GM21528 (cell line): ENCODE measurements around the gene UTP18.
"Not testable (repeated sequence)": the region's sequence is repeated elsewhere in the genome, so short reads cannot be mapped to it uniquely, and the experiment has no call there.

Experiments
- ATAC-seq: cut with Tn5 transposase; IDR thresholded peaks from one replicate; pipeline ENCODE4 v1.9.1; 2021; ENCODE audit warnings: mild to moderate bottlenecking, moderate library complexity; ENCODE audit not compliant: unreplicated experiment, low FRiP score

Gene UTP18

DNA sequence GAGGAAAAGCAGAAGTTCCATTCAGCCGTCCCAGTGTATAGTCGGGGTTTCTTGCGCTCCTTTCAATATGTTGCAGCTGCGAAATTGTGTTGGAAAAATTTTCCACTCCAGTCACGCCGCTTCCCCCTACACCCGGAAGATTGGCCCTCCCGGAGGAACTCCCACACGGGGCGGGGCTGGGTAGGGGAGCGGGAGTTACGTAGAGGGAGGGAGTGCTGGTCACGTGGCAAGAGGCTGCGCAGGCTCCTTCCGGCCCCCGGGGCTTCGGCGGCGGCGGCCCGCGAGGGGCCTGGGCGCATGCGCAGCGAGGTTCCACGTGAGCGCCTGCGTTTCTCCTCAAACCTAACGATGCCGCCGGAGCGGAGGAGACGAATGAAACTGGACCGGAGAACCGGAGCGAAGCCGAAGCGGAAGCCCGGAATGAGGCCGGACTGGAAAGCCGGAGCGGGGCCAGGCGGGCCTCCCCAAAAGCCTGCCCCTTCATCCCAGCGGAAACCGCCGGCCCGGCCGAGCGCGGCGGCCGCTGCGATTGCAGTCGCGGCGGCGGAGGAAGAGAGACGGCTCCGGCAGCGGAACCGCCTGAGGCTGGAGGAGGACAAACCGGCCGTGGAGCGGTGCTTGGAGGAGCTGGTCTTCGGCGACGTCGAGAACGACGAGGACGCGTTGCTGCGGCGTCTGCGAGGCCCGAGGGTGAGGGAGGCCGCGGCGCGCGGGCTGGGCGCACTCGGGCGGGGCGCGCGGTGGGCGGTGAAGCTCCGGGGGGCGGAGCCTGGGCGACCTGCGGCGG is at the start of gene UTP18:
Gene UTP18, plus strand, starts transcription at position 310 of the 787 bp plus-strand sequence. Its CDS starts 39 bp downstream, at position 349.
- ATAC-seq = peak; percentile 81

DNA sequence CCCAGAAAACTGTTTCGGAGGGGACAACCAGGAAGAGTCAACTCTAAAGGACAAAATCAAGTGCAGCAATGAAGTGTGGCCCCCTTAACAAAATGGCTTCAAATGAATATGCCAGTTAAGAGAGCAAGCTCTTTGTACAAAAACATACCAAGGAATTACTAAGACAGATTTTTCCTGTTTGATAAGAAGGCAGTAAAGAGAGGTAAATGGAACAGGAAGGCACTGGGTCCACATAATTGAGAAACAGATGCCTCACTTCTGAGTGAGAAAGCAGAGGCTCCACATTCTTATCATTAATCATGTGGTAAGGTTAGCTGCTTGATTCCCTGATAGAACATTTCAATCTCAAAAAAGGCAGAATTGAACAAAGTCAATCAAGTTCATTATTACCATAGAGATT is 45.4 kb upstream of the UTP18 start:
- no peak for ATAC-seq

DNA sequence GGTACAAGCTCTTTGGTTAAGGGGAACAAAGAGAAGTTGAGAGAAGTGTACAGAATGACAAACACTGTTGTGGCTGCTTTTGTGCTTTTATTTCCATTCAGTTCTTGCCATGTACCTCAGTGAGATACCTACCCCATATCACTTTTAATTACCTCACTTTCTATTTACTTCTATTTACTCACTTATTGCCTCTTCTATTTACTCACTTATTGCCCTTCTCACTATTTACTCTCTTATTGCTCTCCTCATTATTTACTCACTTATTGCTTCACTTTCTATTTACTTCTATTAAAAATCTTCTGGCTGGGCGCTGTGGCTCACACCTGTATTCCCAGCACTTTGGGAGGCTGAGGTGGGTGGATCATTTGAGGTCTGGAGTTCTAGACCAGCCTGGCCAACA is 42.4 kb upstream of the UTP18 start:
- ATAC-seq = no peak

DNA sequence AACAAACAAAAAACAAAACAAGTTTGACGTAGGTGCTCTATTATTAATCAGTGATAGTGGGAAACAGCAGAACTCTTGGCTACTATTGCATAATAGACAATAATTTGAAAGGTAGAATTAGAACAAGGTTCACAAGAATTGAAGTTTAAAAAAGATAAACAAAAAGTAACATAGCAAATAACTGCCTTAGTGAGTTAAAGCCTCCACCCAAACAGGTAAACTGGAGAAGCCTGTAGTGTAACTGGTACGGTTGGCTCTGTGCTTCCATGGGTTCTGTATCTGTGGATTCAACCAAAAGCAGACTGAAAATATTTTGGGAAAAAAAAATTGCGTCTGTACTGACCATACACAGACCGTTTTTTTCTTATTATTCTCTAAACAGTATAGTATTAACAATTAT is 39.0 kb upstream of the UTP18 start:
- ATAC-seq = no peak

DNA sequence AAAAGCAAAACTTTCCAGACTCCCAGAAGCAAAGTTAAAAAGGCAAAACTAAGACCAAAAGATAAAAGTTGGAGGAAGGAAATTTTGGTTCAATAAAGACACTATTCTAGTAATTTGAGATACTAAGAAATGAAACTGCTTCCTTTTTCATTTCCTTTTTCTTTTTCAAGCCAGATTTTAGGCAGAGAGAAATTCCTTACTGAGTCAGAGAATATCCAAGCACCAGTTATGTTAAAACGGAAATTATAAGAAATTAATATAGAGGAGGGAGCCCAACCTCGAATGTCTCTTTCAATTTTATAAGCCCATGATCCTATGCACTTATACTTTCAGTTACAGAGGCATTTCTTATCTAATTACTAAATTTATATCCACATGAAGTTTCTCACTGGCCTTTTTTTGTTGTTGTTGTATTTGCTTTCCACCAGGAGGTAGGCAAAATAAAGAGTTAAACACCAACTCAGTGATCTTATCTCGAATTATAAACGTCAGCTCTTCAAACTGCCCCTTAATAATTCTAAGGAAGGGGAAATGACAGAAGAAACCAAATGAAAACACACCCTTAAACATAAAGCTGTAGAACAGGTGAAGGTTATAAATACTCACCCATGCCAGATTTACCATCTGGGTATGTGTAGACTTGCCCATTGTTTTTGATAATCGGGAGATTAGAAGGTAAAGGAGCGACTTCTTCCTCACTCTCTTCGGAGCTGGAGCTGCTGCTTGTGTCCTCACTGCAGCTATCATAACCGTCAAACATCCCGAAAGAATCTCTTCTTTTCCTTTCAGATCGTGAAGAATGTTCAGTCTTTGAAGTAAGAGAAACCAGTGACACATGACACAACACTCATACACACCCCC is 35.7 kb upstream of the UTP18 start:
- ATAC-seq = no peak

DNA sequence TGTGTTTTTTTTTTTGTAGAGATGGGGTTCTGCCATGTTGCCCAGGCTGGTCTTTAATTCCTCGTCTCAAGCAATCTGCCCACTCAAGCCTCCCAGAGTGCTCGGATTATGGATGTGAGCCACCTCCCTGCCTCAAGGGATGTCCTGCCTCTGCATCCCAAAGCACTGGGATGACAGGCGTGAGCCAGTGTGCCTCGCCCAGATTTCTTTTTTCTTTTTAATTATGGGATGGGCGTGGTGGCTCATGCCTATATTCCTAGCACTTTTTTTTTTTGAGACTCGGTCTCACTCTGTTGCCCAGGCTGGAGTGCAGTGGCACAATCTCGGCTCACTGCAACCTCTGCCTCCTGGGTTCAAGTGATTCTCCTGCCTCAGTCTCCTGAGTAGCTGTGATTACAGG is 34.8 kb upstream of the UTP18 start:
- ATAC-seq = not testable (repeated sequence)

DNA sequence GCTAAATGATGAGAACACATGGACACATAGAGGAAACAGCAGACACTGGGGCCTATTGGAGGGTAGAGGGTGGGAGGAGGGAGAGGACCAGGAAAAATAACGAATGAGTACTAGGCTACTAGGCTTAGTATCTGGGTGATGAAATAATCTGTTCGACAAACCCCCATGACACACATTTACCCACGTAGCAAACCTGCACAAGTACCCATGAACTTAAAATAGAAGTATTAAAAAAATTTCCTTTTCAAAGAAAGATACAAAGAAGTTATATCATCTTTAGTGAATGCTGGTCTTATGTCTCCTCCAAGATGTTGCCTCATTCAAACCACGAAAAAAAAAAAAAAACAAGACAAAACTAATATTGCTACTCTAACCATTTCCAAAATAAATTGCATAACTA is 32.2 kb upstream of the UTP18 start:
- no peak for ATAC-seq

DNA sequence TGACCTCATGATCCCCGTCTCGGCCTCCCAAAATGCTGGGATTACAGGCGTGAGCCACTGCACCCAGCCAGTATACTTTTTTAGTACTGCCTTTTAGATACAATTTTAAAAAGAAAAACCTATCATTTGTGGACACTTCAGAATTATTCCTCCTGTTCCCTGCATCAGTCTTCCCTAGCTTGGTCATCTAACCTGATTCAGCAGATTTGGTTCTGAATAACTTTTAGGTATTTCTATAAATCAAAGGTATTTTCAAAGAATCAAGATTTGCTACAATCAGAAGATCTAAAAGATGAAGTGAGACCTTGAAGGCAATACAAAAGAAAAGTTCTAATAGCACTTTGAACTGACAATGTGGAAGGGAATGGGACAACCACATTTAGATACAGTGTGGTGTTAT is 30.5 kb upstream of the UTP18 start:
- ATAC-seq = no peak

DNA sequence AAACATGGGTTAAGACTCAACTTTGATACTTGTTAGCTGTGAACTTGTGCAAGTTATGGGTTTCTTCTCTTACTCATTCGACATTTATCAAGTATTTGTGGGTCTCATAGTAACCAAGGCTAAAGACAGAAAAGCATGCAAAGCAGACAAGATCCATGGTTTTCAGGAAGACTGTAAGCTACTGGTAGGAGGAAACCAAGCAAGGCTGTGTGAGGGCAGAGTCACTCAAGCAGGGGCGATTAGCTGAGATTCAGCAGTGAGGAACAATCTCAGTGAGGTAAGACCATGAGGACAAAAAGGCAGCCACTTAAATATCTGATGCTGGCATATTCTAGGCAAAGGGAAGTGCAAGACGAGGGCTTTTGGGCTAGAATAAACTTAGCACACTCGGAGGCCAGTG is 30.0 kb upstream of the UTP18 start:
- no peak for ATAC-seq

DNA sequence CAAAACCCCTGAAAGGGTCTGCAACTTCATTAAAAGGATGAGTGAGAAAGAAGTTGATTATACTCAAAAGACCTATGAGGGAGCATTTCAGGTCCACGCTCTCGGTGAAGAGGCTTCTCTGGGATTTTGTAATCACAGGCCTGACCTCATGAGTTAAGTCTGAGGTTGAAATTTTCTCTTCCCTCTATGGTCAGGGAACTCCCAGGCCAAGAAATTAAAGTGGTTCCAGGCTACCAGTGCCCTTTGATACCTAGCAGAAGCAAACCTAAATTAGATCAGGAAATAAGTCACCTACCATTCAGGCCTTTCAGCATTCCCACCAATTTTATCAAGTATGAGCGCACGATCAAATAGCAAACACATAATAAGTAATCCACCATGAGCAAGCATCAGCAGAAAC is 28.3 kb upstream of the UTP18 start:
- no peak for ATAC-seq

DNA sequence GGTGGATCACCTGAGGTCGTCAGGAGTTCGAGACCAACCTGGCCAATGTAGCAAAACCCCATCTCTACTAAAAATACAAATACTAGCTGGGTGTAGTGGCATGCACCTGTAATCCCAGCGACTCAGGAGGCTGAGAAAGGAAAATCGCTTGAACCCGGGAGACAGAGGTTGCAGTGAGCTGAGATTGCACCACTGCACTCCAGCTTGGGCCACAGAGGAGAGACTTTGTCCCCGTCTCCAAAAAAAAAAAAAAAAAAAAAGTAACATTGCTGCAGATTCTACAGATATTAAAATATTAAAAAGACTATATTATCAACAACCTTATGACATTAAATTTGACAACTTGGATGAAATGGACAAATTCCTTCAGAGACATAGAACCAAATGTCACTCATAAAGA is 26.2 kb upstream of the UTP18 start:
- no peak for ATAC-seq

DNA sequence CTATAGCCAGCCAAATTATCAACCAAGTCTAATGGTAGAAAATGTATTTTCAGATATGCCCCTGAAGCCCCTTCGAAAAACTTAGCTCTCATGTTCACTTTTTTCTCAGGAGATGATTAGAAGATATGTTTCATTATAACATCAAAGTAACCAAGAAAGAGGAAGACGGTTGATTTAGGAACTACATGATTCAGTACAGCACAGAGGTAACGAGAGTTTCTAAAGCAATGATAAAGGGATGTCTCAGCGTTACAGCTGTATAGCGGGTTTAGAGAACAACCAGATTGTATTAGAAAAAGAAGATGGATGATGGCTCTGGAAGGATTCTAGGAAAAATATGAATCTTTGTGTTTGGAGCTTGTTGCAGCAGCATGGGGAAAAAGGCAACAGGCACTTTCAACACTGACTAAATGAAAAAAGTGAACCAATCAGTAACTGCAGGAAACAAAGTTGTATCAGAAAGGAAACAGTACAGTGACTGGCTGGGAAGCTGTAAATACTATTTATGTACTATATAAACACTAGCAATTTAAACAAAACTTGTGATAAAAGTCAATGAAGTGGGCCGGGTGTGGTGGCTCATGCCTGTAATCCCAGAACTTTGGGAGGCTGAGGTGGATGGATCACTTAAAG is 22.0 kb upstream of the UTP18 start:
- peak; percentile 85 for ATAC-seq

DNA sequence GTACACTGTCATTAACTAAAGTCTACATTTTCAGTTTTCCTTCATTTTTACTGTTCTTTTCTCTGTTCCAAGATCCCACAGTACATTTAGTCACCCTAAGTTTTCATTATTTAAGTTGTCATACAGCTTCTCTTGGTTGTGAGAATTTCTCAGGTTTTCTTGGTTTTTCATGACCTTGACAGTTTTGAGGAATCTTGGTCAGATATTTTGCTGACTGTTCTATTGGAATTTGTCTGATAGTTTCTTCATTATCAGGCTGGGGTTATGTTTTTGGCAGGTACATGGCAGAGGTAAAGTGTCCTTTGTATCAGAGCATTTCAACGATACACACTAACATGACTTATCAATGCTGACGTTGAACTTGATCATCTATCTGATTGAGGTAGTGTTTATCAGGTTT is 20.1 kb upstream of the UTP18 start:
- no peak for ATAC-seq

DNA sequence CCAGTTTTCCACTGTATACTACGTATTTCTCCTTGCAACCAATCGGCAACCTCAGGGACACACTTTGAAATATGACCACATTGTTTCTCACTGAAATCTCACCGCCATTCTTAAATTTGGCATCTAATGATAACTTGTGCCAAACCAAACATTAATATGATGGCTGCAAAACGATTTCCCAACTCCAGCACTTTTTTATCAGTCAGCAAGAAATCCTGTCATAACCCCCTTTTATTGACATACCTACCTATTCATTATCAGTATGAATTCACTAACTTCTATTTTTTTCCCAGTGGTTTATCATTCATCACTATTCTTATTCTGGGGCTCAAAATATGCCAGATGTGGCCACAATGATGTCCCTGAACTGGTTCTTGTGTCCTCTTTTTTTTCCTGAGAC is 16.3 kb upstream of the UTP18 start:
- no peak for ATAC-seq

DNA sequence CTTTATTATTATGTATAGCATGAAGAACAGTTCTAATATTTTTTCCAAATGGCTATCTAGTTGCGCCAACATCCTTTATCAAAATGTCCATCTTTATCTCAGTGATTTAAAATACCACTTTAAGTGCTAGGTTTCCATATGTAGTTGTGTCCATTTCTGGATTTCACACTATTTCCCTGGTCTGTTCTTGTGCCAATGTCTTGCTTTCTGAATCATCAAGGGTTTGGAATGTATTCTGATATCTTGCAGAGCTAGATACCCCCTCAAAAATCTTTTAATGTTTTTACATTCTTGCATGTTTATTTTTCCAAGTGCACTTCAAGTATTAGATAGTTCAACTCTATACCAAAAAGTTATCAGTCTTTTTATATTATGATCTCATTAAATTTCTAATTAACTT is 14.8 kb upstream of the UTP18 start:
- no peak for ATAC-seq

DNA sequence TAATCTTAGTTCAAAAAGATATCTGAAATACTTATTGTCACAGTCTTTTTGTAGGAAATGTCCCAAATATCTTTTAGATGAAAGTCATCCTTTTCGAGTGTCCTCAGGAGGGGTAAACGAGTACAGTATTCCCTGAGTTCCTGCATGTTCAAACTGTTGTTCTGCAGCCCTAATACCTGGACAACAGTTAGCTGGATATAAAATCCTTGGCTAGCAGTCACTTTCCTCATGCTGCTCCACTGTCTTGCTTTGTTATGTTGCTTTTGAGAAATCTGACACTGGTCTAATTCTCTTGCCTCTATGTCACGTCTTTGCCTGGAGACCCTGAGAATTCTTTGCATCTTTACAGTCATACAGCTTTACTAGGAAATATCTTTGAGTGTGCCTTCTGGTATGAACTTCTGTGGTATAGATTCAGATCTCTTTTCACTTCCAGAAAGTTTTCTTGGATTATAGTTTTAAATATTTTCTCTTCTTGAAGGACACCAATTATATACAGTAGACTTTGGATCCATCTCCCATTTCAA is 10.0 kb upstream of the UTP18 start:
- ATAC-seq = no peak

DNA sequence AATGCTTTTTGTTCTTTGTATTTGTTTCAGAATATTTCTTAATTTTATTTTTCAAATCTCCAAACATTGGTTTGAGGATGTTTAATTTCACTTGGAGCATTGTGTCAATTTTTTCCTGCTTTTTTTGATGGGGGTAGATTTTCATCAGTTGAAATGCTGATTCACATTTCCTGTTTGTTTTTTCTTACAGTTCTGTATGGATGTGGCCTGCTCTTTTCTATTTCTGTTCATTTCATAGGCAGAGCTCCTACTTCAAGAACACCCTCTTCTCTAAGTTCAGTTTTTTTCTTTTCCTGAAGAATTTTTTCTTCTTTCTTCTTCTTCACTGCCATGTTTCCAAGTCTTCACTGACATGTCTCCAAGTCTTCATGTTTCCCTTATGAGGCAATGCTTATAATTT is 9.3 kb upstream of the UTP18 start:
- ATAC-seq = no peak

DNA sequence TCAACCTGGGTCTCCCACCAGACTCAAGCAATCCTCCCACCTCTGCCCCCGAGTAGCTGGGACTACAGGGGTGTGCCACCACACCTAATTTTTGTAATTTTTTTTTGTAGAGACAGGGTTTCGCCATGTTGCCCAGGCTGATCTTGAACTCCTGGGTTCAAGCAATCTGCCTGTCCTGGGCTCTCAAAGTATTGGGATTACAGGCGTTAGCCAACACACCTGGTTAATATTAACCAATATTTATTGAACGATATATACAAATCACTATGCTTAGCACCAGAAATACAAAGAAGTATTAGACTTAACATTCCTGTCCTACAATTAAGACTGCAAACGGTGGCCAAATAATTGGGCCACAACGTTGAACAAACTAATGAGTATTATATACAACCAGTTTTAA is 4.7 kb upstream of the UTP18 start:
- no peak for ATAC-seq

DNA sequence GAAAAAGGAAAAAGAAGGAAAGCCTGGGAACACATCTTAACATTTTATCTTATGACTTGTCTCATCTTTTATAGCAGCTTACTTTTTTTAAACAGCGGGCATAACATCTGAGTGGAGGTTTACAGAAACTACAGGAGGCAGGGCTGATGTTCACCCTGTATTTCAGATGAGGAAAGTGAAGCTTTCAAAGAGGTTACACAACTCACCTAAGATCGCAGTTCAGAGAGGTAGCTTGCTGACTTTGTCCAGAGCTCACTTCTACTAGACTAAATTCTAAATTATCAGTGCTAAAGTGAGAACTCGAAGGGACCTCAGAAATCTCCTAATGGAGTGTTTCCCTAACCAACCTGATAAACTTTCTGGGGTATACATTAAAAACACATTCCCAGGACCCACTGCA is 4.2 kb upstream of the UTP18 start:
- ATAC-seq = no peak

DNA sequence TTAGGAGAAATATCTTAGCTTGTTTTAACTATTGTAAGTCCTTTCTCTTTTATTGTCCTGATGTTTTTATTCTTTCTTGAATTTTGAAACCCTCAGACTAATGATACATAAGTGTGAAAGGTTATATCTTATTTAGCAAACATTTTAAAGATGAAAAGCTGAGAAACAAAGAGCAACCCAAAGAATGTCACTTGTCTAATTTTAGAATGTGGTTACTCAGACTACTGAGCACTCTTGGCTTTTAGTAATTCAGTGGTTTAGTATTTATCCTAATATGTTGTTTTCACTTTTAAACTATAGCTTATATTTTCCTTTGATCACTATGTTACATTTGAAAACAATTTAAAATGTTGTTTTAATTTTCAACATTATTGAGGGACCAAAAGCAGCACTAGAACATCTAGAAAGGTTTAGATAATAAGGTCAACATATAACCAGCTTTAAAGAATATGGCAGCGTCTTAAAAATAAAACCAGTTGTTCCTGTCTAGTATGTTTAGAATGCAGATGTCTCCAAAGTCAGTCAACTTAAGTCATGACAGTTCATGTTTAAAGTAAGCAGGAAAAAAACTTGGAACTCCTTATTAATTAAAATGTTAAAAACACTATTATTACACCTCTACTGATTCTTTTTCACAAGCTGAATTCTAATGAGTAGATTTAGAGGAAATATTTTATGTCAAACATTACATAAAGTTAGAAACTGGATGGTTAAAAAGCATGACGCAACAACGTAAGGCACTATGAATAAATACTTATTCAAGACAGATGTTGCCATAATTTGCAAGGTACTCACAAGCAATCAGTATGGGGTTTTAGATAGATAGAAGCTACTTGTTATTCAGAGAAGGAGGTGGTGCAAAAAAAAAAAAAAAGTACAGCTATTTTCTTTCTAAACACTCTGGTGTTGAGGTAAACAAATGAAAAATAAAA is 2.9 kb upstream of the UTP18 start:
- no peak for ATAC-seq
